Thymus (tissue), 11 donors: Measurements from ENCODE around the gene AURKB. TPM values are rescaled to one million over a fixed set of nuclear protein-coding genes. Genes with fewer than 3 reads are reported as not detected.
"Not testable (repeated sequence)": the region's sequence is repeated elsewhere in the genome, so short reads cannot be mapped to it uniquely, and the experiment has no call there.

Experiments used
- DNase-seq, 9 donors: peaks; one replicate each; pipeline ENCODE4 v3.0.0-alpha.2; 2013; ENCODE audit warnings: low spot score in 9 of 9, low read depth in 6 of 9, missing footprints in 1 of 9
- H3K27ac ChIP-seq, 2 donors: one replicate each; pipeline ENCODE4 v1.5.1; 2013; ENCODE audit warnings: control low read depth in 1 of 2, low read depth in 1 of 2, low read length in 1 of 2, mild to moderate bottlenecking in 1 of 2, moderate library complexity in 1 of 2
- H3K27me3 ChIP-seq, 2 donors: one replicate each; pipeline ENCODE4 v1.5.1; 2013; ENCODE audit warnings: low read length in 1 of 2; ENCODE audit not compliant: control insufficient read depth in 2 of 2, insufficient read depth in 1 of 2
- H3K36me3 ChIP-seq, 2 donors: one replicate each; pipeline ENCODE4 v1.5.1; 2013; ENCODE audit warnings: low read length in 1 of 2, mild to moderate bottlenecking in 1 of 2, moderate library complexity in 1 of 2; ENCODE audit not compliant: control insufficient read depth in 2 of 2, insufficient read depth in 2 of 2
- H3K4me1 ChIP-seq, 2 donors: one replicate each; pipeline ENCODE4 v1.5.1; 2013; ENCODE audit warnings: low read length in 2 of 2; ENCODE audit not compliant: control insufficient read depth in 2 of 2, insufficient read depth in 2 of 2
- H3K4me3 ChIP-seq, 2 donors: one replicate each; pipeline ENCODE4 v1.5.1; 2013; ENCODE audit warnings: low read length in 2 of 2, control low read depth in 1 of 2, mild to moderate bottlenecking in 1 of 2
- H3K9me3 ChIP-seq, 2 donors: one replicate each; pipeline ENCODE4 v1.5.1; 2013; ENCODE audit warnings: low read length in 1 of 2, mild to moderate bottlenecking in 1 of 2; ENCODE audit not compliant: control insufficient read depth in 2 of 2, insufficient read depth in 1 of 2
- WGBS: extraction: QIAGEN DNeasy Blood & Tissue Kit; methylation state at CpG from one replicate; pipeline ENCODE4 v1.1.7; 2013; 5-methylcytosine and 5-hydroxymethylcytosine counted together
- polyA plus RNA-seq: library from polyadenylated mRNA; stranded (reverse); fragments of 200-250 nt; gene quantifications from one replicate; pipeline ENCODE4 v1.2.3, GENCODE V29; 2013
- total RNA-seq: library from RNA; stranded (reverse); fragments of 120-200 nt; gene quantifications from one replicate; pipeline ENCODE4 v1.2.4, GENCODE V29; 2013
- donor health status: healthy.

The AURKB gene
- total and polyA plus RNA-seq, 2 donors = 11.3 to 58.8 TPM

DNA sequence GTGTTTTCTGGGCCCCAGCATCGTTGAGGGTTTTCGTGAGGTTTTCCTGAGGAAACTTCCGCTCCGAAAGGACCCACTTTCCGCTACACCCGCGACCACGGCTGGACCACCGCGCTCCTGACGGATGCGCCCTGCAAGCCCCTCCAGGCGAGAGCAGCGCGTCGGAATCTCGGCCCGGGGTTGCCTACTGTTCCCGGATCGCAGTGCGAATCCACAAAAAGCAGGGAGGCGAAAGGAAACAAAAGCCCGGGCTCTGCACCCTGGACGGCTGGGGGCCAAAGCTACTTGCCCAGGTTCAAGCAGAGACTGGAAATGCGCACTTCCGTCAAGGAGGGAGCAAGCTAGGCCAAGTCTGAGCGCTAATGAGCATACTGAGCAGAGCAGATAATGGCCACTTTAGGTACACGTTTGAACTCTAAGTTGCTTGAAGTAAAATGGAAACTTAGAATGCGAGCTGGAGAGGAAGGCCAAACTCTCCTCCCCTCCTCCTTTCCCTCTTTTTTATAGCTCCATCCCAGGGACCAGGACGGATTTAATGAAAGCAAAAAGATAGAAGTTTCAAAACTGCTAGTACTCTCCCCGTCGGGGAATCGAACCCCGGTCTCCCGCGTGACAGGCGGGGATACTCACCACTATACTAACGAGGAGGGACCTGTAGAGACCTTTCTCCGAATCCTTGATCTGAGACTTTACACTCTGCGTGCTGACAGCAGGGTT is 11.4 kb upstream of the AURKB start:
- peak overlapping the region; percentile 98 to 99 for H3K27ac ChIP-seq
- H3K36me3 ChIP-seq = peaks cover 2 to 3% of the 10 kb centered on the region in 2 donors
- peak overlapping the region; percentile 77 for H3K4me3 ChIP-seq
- DNase-seq = peak; percentile 72 to 97 (median 95)
- no peaks in the 10 kb centered on the region for H3K9me3 ChIP-seq
- H3K4me1 ChIP-seq = peaks cover 0 to 40% of the 10 kb centered on the region in 2 donors
- under 1% methylated on average over 40 of the region's 40 CpGs for WGBS
- H3K27me3 ChIP-seq = no peaks in the 10 kb centered on the region

DNA sequence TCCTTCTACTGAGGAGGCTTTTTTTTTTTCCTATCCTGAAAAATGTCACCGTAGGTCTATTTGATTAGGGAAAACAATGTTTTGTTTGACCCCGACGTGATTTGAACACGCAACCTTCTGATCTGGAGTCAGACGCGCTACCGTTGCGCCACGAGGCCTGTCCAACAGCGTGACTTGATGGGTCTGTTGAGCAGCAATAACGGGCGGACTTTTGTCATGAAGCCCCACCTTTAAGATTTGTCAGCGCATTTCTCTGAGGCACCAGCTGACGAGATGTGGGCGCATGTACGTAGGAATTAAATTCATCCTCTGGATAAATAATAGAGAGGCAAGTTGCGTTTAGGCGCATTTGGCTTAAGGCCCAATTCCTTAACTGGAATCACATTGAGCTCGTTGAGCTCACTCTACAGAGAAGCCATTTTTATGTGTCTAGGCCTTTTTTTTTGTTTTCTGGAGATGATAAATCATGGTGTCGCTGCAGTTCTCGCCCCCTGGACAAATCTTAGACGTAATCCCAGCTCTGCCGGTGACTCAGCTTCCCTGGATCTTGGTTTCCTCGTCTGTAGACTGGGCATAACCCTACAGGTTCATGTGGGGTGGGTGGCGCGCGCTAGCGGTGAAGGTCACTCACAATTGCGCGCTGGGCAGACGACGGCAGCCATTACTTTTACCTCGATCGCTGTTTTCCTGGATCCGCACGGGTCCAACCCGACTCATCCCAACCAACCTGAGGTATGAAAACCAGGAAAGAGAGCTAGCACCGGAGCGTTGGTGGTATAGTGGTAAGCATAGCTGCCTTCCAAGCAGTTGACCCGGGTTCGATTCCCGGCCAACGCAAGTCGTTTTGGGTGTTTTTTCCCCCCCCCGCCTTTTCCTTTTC is 10.6 kb upstream of the AURKB start:
- H3K36me3 ChIP-seq = peaks cover 0 to 3% of the 10 kb centered on the region in 2 donors
- no peaks in the 10 kb centered on the region for H3K9me3 ChIP-seq
- peak overlapping the region; percentile 77 for H3K4me3 ChIP-seq
- DNase-seq = peak; percentile 76 to 96 (median 90)
- WGBS = 1% methylated on average over 45 of the region's 45 CpGs
- H3K27me3 ChIP-seq = no peaks in the 10 kb centered on the region
- H3K4me1 ChIP-seq = peaks cover 0 to 34% of the 10 kb centered on the region in 2 donors
- peak overlapping the region; percentile 98 to 99 for H3K27ac ChIP-seq

DNA sequence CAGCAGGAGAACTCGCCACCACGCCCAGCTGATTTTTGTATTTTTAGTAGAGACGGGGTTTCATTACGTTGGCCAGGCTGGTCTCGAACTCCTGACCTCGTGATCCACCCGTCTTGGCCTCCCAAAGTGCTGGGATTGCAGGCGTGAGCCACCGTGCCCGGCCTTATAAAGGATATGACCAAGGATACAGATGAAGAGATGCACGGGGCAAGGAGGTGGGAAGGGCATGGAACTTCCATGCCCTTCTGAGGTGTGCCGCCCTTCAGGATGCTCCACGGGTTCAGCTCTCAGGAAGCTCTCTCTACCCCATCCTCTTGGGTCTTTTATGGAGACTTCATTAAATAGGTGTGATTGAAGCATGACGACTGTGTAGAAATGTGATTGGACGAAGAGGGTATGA is 3.6 kb upstream of the AURKB start:
- not testable (repeated sequence) for DNase-seq, H3K27ac ChIP-seq, H3K9me3 ChIP-seq, H3K4me3 ChIP-seq, H3K36me3 ChIP-seq, H3K27me3 ChIP-seq
- 96% methylated on average over 15 of the region's 15 CpGs for WGBS
- peaks cover 4 to 14% of the 10 kb centered on the region in 2 donors for H3K4me1 ChIP-seq

DNA sequence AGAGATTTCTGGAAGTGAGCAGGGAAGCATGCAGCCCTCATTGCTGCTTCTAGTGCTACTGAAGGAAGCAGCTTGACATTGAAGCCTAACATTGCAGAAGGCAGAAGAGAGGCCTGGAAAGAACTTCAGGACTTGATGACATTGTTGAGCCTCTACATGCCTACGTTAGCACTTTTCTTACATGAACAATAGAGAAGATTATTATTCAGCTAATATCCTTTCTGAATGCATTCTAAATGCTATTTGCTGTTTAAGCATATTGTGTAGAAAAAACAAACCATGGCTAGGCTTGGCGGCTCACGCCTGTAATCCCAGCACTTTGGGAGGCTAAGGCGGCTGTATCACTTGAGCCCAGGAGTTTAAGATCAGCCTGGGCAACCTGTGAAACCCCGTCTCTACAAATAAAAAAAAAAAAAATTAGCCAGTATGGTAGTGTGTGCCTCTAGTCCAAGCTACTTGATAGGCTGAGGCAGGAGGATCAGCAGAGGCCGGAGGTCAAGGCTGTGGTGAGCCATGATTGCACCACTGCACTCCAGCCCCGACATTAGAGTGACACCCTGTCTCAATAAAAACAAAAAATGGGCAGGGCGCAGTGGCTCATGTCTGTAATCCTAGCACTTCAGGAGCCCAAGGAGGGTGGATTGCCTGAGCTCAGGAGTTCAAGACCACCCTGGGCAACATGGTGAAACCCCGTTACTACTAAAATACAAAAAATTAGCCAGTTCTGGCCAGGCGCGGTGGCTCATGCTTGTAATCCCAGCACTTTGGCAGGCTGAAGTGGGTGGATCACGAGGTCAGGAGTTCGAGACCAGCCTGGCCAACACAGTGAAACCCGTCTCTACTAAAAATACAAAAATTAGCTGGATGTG is 2.2 kb upstream of the AURKB start:
- Histone ChIP-seq H3K36me3 (peaks cover under 1 to 4% of the 10 kb centered on the region in 2 donors), H3K27ac (no peak overlapping the region), H3K4me3 (no peak overlapping the region), H3K4me1 (peaks cover 4 to 21% of the 10 kb centered on the region in 2 donors), H3K9me3 (no peaks in the 10 kb centered on the region), H3K27me3 (no peaks in the 10 kb centered on the region)
- 94% methylated on average over 14 of the region's 14 CpGs for WGBS
- DNase-seq = no peak

DNA sequence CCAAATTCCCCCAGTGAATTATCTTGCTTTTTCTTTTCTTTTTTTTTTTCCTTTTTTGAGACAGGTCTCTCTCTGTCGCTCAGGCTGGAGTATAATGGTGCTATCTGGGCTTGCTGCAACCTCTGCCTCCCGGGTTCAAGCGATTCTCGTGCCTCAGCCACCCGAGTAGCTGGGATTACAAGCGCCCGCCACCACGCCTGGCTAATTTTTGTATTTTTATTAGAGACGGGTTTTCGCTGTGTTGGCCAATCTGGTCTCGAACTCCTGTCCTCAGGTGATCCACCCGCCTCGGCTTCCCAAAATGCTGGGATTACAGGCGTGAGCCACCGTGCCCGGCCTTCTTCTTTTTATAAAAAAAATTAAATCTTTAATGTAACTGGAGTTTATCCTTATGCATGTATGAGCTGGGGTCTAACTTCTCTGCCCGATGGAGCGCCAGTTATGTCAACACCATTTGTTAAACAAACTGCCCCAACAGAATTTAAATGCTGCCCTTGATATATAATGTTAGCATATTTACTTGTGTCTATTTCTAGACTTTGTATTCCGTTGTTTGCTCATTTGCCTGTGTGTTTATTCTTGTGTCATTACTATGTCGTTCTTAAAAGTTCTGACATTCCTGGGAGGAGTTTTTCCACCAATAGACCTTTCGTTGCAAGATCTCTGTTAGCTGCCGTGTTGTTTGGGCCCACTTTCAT is 535 bp upstream of the AURKB start:
- WGBS = 34% methylated on average over 22 of the region's 22 CpGs
- no peak for DNase-seq
- Histone ChIP-seq H3K9me3 (no peaks in the 10 kb centered on the region), H3K4me1 (peaks cover 4 to 24% of the 10 kb centered on the region in 2 donors), H3K36me3 (peaks cover 15 to 21% of the 10 kb centered on the region in 2 donors), H3K27me3 (no peaks in the 10 kb centered on the region), H3K4me3 (peak overlapping the region; percentile 61 to 69), H3K27ac (peak overlapping the region in 1 of 2 donors; percentile 61)

DNA sequence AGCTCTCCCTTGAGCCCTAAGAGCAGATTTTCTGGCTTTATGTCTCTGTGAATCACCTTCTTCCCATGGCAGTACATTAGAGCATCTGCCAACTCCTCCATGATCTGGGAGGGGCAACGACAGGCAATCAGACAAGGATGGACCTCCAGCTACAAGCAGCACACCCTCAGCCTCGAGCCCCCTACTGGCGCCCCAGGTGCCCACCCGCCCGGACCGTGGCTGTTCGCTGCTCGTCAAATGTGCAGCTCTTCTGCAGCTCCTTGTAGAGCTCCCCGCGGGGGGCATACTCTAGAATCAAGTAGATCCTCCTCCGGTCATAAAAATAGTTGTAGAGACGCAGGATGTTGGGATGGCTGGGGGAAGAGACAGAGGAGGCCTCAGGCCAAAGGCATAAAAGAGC is 3.8 kb downstream of the AURKB start:
- peaks cover 4 to 24% of the 10 kb centered on the region in 2 donors for H3K4me1 ChIP-seq
- peaks cover 31 to 45% of the 10 kb centered on the region in 2 donors for H3K36me3 ChIP-seq
- DNase-seq = no peak
- 98% methylated on average over 12 of the region's 12 CpGs for WGBS
- H3K27me3 ChIP-seq = no peaks in the 10 kb centered on the region
- H3K27ac ChIP-seq = no peak overlapping the region
- H3K9me3 ChIP-seq = no peaks in the 10 kb centered on the region
- no peak overlapping the region for H3K4me3 ChIP-seq

DNA sequence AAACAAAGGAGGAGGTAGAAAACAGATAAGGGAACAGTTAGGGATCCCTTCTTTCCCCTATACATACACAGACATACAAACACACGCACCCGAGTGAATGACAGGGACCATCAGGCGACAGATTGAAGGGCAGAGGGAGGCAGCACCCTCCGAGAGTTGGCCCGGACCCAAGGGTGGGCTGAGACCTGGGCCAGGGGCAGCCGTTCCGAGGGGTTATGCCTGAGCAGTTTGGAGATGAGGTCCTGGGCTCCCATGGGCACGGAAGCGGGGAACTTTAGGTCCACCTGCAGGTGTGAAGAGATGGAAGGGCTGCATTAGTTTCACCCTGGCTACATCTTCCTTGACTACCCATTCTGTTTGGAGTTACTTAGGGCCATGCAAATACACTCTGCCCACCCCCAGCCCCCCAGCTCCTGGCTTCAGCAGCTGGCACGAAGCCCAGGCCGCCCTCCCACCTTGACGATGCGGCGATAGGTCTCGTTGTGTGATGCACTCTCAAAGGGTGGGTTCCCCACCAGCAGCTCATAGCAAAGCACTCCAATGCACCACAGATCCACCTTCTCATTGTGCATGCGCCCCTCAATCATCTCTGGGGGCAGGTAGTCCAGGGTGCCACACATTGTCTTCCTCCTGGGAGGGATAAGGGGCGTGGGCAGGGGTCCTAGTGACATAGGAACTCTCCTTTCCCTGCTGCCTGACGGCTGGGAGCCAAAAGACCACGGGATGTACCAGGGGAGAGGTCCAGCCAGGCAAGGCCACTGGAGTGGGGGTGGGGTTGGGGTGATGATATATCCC is 5.4 kb downstream of the AURKB start:
- H3K9me3 ChIP-seq = peaks cover 0 to 6% of the 10 kb centered on the region in 2 donors
- H3K27ac ChIP-seq = no peak overlapping the region
- DNase-seq = no peak
- 92% methylated on average over 19 of the region's 19 CpGs for WGBS
- H3K4me1 ChIP-seq = peaks cover 3 to 21% of the 10 kb centered on the region in 2 donors
- no peak overlapping the region for H3K4me3 ChIP-seq
- H3K27me3 ChIP-seq = no peaks in the 10 kb centered on the region
- peaks cover 31 to 45% of the 10 kb centered on the region in 2 donors for H3K36me3 ChIP-seq
